Eye (tissue), 1 donor: Measurements from ENCODE around the gene DLEU7.
A peak's percentile ranks its signal among the peaks of the same experiment; 100 is the strongest.

Experiments
- DNase-seq: peaks from one replicate; pipeline ENCODE4 v3.0.0-alpha.2; 2015

The DLEU7 gene

DNA sequence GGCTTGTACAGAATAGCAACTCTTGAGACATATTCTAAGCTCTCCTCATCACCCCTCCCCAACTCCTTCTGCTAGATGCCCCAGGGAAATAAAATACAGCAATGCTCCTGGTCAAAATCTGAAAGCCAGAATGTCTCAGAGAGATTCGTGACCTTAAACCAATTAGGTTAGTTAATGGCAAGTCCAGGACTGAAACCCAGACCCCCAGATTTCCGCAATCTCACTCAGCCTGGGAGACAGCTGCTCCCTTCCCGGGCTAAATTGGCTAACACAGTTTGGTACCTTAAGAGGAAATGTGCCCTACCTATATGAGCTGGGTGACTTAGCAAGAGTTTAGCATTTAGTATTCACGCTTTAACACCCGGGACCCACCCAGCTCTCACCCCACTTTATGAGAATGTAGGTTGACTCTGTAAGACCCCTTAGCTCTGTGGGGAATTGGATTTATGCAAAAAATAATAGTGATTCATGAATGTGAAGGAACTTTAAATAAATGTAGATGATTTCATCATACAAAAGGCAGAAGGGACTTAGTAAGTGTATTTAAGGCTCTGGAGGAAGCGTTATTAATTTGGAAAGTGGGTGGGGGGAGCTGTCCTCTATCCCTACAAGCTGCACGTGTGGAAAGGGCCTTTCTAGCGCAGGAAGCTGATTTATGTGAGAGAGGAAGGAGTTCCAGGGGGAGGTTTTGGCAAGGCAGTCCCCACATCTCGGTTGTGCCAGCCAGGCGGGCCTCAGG, 1.1 kb downstream of the DLEU7 start:
- peak; percentile 51 for DNase-seq

DNA sequence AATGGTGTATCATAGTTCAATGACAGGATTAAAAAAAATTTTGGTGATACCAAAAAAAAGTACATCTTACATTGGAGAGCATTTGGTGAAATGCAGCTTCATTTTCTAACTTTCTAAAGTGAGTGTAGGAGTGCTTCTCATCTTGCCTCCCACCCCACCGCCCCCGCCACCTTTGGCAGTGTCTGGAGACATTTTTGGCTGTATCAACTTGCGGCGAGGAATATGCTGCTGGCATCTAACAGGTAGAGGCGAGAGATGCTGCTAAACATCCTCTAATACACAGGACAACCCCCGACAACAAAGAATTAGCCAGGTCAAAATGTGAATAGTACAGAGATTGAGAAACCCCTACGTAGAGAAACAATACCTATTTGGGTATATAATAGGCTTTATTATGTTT, 1.7 kb downstream of the DLEU7 start:
- DNase-seq = no peak

DNA sequence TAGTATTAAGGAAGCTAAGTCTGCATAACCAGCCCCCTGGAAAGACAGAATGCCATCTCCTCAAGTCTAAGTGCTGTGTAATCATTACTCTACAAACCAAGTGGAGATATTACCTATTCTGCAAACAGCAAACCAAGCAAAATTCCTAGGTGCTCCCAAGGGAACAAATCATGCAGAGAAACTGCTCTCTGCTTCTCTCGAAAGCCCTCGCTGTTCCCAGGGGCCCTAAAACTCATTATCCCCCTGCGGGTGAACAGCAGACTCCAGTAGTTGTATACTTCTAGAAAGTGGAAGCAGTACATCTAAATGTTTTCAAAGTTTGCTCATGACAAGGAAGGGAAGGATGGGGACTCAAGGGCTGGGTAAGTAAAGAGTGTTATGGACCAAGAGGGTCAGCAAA, 3.2 kb downstream of the DLEU7 start:
- DNase-seq = no peak

DNA sequence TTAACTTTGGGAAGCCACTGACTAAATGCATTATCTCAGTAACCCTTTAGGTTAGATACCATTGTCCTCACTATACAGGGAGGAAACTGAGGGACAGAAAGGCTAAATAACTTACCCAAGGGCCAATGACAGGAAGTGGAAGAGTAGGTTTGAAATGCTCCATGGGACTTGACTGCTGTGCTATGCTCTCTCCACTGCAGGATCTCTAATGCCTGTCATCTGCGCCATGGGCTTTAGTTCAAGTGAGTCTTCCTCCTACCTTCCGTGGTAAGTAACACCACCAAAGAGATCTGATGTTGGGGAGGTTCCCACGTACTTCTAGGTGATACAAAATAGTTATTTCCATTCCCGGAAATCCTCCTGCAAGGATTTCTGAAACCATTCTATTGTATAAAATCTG, 3.7 kb downstream of the DLEU7 start:
- DNase-seq = no peak

DNA sequence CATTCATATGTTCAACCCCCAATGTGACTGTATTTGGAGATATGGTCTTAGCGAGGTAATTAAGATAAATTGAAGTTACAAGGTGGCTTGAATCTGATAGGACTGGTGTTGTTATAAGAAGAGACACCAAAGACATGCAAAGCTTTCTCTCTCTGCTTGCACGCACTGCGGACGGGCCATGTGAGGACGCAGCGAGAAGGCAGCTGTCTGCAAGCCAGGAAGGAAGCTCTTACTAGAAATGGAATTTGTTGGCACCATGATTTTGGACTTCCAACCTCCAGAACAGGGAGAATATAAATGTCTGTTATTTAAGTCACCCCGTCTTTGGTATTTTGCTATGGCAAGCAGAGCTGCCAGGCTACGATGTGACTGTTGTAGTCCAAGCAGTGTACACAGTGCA, 4.8 kb downstream of the DLEU7 start:
- DNase-seq = no peak

DNA sequence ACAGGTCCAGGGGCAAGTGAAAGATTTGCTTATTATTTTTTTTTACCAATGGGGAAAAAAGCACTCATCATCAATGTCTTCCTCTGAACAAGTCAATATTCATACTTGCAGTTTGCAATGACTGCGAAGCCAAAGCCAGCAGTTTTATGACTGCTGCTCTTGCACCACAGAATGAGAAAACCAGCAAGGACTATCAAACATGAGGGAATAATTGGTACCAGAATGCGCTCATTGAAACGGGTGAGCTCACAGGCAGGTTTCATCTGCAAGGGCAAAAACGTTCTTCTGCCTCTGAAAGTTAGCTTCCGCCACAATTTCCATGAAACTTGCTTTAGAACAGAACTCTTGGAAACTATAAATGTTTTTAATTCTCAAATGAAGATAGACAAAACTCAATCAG, 5.5 kb downstream of the DLEU7 start:
- no peak for DNase-seq

DNA sequence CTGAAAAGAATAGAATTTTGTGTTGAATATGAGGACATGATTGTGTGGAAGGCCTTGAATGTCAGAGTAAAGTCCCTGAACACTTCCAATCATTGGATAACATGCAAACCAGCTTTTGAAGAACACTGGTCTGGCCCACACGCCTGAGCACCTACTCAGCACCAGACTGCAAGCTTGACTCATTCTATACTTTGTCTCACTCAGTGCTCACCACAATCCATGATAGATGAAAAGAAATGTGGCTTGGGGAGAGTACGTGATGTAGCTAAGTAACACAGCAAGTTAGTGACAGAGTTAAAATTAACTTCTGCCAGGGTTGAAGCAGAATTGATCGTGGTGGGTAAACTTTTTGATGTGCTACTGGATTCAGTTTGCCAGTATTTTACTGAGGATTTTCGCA, 12.0 kb downstream of the DLEU7 start:
- DNase-seq = no peak

DNA sequence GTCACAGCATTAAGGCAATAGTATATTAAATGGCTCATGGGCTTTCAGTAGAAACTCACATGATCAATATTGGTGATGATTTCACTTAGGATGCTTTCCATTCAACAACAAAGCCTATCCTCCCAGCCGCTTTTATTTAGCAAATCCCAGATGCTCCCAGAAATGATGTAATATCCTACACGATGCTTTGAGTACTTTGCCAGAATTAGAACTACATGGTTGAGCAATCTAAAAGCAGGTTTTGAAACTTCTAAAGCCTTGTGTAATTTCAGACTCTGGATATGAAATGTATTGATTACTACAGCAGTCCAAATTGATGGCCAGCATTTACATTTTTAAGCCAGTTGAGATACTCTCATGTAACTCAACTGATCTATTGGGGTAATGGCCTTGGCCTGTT, 13.6 kb downstream of the DLEU7 start:
- DNase-seq = peak; percentile 53

DNA sequence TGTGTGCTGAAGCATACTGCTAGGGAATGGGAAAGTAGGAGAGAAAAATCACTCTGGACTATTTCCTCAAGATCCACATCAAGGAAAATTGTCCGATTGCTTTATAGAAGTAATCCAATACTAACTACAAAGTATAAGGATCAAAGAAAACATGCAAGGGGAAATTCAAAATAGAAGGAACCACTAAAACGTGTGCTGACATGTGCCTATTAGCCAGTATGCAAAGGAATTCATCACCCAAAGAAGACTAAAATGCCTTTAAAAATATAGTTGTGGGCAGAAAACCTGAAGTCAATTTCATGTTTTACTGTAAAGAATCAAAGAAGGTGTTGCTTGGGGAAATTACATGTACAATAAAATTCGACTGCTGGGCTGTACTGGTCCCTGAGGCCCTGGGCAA, 14.3 kb downstream of the DLEU7 start:
- no peak for DNase-seq

DNA sequence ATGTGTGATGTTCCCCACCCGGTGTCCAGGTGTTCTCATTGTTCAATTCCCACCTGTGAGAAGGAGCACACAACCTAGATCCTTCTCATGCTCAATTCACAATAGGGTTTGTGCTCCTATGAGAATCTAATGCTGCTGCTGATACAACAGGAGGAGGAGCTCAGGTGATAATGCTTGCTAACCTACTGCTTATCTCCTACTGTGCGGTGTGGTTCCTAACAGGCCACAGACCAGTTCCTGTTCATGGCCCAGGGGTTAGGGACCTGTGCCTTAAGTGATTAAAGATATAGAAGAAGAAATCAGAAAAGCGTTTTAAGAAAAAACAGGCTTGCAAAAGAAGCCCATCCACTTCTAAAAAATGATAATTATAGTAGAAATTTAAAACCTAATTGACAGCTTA, 17.5 kb downstream of the DLEU7 start:
- no peak for DNase-seq

DNA sequence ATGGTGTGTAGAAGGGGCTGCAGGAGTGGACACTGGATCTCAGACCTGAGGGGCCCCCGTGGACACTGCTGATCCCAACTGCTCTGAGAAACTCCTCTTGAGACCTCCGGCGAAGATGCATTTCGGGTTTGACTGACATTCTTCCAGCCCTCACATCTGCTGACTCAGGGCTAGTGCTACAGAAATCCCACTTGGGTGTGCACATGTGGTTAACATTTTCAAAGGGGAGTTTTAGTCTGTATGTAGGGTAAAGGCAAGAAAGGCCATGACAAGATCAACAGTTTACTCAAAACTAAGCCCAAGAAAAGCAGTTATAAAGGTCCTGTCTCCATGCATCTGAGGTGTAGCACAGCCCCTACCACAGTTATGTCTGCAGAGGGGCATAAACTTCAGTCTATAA, 31.2 kb downstream of the DLEU7 start:
- no peak for DNase-seq

DNA sequence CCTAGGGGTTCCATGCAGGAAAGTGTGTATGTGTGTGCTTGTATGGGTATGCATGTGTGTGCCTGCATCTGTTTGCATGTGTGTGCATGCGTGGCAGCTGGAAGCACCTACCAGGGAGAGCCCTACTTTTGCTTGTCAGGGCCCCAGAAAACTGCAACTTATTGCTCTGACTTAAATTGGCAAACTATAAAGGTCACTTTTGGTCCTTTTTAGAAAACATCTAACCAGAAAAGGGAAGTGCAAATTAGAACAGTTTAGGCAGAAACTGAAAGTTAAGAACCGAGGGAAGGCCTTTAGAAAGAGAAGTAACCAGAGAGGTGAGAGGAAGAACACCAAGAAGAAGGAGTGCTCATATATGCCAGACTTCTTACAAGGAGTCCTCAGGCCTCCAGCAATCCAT, 32.5 kb downstream of the DLEU7 start:
- no peak for DNase-seq

DNA sequence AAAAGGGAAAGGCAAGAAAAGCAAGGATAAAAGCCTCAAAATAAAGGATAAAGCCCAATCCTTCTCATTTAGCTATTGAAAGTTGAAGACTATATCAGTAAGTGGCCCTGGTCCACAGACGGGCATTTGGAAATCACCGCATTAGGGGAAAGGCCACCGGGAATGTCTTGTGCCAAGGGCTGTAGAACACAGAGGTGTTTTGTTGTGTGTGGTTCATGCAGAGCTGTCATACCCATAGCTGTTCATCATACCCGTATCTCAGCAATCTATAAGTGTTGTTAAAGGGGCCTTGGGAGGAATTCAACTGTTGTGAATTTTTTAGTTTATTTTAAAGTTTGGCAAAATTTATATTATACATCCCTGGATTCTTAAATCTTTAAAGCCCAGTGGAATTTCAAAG, 33.0 kb downstream of the DLEU7 start:
- DNase-seq = no peak

DNA sequence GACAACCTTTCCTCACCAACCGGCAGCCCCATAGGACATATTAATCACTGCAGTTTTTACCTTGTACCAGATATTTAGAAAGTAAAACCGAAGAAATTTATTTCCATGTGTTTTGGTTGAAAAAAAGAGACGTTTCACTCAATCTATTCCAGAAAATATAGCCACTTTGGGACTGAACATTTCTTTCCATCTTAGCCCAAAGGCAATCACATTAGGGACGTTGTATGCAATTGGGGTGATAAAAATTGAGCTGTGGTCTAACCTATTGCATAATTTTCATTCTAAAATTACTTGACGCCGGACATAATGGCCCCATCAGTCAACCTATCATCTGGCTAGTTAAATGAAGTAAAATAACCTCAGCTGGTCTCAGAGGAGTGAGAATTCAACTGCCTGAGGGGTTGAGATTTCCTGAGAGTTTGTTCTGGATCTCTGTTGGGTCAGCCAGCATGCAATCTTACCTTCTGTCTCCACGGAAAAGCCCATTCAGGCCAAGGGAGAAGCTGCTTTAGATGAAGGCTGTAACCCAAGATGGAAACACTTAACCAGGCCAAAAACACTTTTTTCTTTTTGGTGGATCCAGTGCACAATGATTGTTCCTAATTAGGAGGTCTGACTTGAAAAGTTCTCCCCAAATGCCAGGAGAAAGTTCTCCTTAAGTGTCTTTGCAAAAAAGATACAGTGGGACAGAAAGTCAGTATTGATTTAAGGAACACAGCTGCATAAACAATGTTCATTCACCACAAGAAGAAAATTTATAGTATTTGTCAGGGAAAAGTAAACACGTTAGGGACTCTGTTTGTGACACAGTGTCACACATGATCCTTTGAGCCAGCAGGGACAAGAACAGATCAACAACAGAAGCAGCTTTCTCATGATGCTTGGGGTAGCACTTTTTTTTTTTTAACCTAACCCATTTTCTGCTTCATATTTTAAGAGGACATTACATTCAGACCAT, 34.1 kb downstream of the DLEU7 start:
- DNase-seq = no peak

DNA sequence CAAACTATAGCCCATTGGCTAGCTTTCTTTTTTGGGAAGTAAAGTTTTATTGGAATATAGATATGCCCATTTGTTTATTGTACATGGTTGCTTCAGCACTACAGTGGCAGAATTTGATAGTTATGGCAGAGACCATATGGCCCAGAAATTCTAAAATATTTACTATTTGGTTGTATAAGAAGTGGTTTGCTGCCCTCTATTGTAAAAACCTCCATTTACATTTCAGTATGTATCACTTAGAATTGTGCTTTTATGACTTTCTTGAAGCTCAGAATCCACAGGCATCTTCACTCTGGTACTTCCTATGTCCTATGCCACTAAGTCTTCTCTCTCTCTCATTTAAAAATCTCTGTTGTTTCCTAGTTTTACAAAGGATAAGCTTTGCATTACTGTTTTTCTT, 37.7 kb downstream of the DLEU7 start:
- no peak for DNase-seq

DNA sequence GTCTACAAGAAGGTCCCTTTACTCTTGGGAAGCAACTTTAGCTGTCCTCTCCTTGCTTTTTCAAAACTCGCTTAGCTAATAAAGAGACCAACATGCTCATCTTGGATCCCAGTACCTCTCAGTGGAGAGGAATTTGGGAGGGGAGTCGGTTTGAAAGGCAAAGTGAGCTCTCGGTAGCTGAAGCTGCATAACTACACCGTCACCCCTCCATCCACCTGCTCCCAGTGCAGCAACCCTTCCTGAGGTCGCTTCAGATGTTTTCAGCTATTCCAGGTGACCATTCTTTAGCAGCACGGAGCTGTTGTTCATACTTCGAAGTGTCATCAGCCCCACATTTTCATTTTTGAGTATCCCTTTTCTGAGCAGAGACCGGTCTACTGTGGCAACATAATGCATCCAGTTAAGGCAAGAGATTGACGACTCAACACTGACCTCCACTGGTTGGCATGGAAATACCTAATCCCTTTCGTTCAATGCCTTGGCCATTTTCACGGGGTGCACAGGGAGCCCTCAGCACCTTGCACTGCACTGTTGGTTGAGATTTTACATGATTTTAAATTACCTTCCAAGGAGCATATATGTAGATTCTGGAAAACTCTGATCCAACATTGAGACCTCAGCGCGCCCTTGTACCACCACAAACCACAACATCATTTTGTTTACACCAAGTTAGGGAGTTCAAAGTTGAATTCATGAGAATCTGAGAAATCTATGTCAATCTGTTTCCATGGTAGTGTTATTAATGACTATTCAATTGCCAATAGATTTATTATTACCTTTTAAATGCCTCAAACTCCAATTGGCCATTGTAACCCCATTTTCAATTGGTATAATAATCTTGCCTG, 42.2 kb downstream of the DLEU7 start:
- peak; percentile 91 for DNase-seq

DNA sequence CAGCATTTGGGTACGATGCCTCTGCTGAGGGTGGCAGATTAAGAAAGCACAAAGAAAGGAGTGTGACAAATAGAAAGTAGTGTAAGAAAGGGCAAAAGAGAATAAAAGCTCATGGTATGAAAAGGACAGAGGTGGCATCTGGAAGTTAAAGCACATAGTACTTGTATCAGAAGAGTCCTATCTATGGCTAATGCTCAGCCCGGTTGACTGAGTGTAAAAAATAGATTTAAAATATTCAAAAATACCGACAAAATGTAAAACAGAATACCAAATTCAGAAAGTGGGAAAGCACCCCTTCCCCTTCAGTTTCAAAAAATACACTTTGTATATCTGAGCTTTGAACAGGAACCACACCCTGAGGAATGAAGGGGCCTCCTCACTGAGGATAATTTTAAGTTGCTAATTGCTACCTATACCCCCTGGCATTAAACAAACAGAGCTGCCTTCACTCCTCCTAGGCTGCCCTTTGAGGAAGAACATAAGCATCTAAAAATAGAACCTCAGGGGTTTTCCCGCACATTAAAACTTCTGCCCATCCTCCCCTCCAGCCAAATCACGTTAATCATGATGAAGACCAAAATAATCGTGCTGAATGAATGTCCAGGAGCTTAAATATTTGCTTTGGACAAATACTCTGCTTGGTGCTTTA, 43.3 kb downstream of the DLEU7 start:
- no peak for DNase-seq

DNA sequence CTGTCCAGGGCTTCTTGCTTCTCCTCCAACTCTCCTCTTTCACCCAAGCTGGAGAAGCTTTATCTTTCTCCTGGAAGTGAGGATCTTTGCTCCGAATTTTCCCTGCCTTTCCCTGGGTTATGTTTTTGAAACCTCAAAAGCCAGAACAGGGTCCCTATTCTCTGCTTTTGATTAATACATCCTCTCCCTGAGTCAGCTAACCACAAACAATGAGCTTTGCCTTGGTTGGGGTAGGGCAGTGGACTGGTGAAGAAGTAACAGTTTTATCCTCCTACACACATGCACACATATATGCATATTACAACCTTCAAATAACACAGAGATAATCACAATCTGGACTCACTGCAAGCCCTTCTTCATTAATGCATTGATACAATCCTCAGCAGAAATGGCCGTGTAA, 44.6 kb downstream of the DLEU7 start:
- DNase-seq = no peak

DNA sequence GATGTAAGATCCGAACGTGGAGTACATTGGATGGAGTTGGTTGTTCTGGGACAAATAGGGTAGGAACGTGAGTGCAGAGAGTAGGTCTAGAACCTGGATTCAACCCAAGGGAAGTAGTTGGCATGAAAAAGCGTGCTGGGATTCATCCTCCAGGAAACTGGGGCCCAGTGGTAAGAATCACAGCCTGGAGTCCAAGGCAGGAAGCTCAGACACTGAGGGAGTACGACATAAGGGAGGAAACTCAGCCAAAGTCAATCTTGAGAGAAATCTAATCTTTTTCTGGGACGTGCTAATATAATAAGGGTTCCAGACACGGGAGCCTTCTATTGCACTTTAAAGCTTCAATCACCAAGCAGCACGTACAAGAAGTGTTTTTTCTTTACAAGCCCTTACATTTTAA, 46.4 kb downstream of the DLEU7 start:
- peak; percentile 30 for DNase-seq

DNA sequence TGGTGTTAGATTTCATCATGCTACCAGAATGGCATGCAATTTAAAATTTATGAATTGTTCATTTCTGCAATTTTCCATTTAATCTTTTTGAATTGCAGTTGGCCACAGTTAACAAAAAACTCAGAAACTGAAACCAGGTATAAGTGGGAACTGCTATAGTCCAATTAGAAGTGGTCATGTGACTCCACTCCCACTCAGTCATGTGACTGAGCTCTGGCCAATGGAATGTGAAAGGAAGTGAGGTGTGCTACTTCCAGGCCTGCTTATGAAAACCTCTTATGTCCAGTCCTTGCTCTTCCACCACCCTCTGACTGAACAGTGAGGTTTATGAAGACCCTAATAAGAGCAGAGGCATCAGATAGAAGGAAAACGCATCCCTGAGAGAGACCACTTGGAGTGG, 47.0 kb downstream of the DLEU7 start:
- DNase-seq = no peak

DNA sequence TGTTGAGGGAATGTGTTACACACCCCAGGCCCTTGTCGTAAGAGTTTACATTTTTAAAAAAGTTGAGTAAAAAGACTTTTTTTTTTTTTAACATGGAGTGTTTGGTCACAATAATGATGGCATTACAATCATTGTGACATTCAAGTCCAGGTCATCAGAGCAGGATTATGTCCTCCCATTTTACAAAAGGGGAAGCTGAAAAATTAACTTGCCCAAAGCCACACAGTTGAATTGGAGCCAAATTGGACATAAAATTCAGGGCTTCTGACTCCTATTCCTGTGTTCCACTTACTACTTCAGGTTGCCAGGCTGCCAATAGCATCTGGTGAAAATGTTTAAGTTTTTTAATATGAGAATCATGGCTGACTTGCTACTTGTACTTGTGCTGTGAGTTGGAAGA, 49.3 kb downstream of the DLEU7 start:
- no peak for DNase-seq

DNA sequence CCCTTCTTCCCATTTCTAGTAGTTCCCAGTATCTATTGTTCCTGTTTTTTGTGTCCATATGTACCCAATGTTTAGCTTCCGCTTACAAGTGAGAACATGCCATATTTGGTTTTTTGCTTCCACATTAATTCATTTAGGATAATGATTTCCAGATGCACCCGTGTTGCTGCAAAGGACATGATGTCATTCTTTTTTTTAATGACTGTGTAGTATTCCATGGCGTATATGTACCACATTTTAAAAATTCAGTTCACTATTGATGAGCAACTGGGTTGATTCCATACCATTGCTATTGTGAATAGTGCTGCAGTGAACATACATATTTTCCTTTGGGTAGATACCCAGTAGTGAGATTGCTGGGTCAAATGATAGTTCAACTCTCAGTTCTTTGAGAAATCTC, 50.5 kb downstream of the DLEU7 start:
- no peak for DNase-seq
